ENCODE measurements around the gene CAPN14.
"Not testable (repeated sequence)": the region's sequence is repeated elsewhere in the genome, so short reads cannot be mapped to it uniquely, and the experiment has no call there.

CAPN14 gene

GRCh38 chr2:31192851-31193392 is 24.4 kb downstream of the CAPN14 start:
- no peak for DNase-seq (ENCODE audit: low spot score)
- TF ChIP-seq CTCF (IDR thresholded peaks at IDR 0.05; ENCODE audit: extremely low read depth, insufficient read depth, missing control alignments): no peak
- in situ Hi-C loops (cut with MboI; ENCODE audit: low pct_unique_long_range_greater_than_20kb, low sequenced_read_pairs, unreplicated experiment): no loop called here

- DNase-seq (ENCODE audit: low spot score): no peak
- in situ Hi-C loops (cut with MboI; ENCODE audit: low pct_unique_long_range_greater_than_20kb, low sequenced_read_pairs, unreplicated experiment): no loop called here
- TF ChIP-seq CTCF (IDR thresholded peaks at IDR 0.05; ENCODE audit: extremely low read depth, insufficient read depth, missing control alignments): no peak
Observed at GRCh38 chr2:31192396-31192795, 24.9 kb downstream of the CAPN14 start.

- DNase-seq (ENCODE audit: low spot score): no peak
- TF ChIP-seq CTCF (IDR thresholded peaks at IDR 0.05; ENCODE audit: extremely low read depth, insufficient read depth, missing control alignments): no peak
- in situ Hi-C loops (cut with MboI; ENCODE audit: low pct_unique_long_range_greater_than_20kb, low sequenced_read_pairs, unreplicated experiment): no loop called here
Observed at GRCh38 chr2:31191931-31192330, 25.4 kb downstream of the CAPN14 start.

- TF ChIP-seq CTCF (IDR thresholded peaks at IDR 0.05; ENCODE audit: extremely low read depth, insufficient read depth, missing control alignments): no peak
- no peak for DNase-seq (ENCODE audit: low spot score)
- in situ Hi-C loops (cut with MboI; ENCODE audit: low pct_unique_long_range_greater_than_20kb, low sequenced_read_pairs, unreplicated experiment): no loop called here
Observed at GRCh38 chr2:31190188-31190587, 27.1 kb downstream of the CAPN14 start.

GRCh38 chr2:31189141-31189540 is 28.2 kb downstream of the CAPN14 start:
- TF ChIP-seq CTCF (IDR thresholded peaks at IDR 0.05; ENCODE audit: extremely low read depth, insufficient read depth, missing control alignments): no peak
- in situ Hi-C loops (cut with MboI; ENCODE audit: low pct_unique_long_range_greater_than_20kb, low sequenced_read_pairs, unreplicated experiment): no loop called here
- DNase-seq (ENCODE audit: low spot score): no peak

GRCh38 chr2:31188131-31188530 is 29.2 kb downstream of the CAPN14 start:
- DNase-seq (ENCODE audit: low spot score): no peak
- no peak for TF ChIP-seq CTCF (IDR thresholded peaks at IDR 0.05; ENCODE audit: extremely low read depth, insufficient read depth, missing control alignments)
- in situ Hi-C loops (cut with MboI; ENCODE audit: low pct_unique_long_range_greater_than_20kb, low sequenced_read_pairs, unreplicated experiment): no loop called here

GRCh38 chr2:31187166-31187565 is 30.1 kb downstream of the CAPN14 start:
- no peak for TF ChIP-seq CTCF (IDR thresholded peaks at IDR 0.05; ENCODE audit: extremely low read depth, insufficient read depth, missing control alignments)
- DNase-seq (ENCODE audit: low spot score): no peak
- in situ Hi-C loops (cut with MboI; ENCODE audit: low pct_unique_long_range_greater_than_20kb, low sequenced_read_pairs, unreplicated experiment): no loop called here

- in situ Hi-C loops (cut with MboI; ENCODE audit: low pct_unique_long_range_greater_than_20kb, low sequenced_read_pairs, unreplicated experiment): not testable (repeated sequence)
Observed at GRCh38 chr2:31183973-31184372, 33.3 kb downstream of the CAPN14 start.

More at GRCh38 chr2:31183973-31184372, 33.3 kb downstream of the CAPN14 start:
- DNase-seq (ENCODE audit: low spot score): not testable (repeated sequence)

All from GM13977 (cell line).